GM06990 (cell line): ENCODE data around the gene LCORL.

Source experiments
- DNase-seq: peaks from one replicate; pipeline ENCODE4 v3.0.0-alpha.2; 2011; ENCODE audit not compliant: insufficient read length; ENCODE audit errors: extremely low read depth
- H3K27me3 ChIP-seq: replicated peaks from 2 replicates; pipeline ENCODE4 v1.6.0; 2011; ENCODE audit warnings: low read length; ENCODE audit not compliant: control insufficient read depth, insufficient read depth
- H3K36me3 ChIP-seq: 2 replicates; pipeline ENCODE4 v1.5.1; 2011; ENCODE audit warnings: low read length; ENCODE audit not compliant: control insufficient read depth, insufficient read depth
- H3K4me3 ChIP-seq: replicated peaks from 2 replicates; pipeline ENCODE4 v1.5.1; 2011; ENCODE audit warnings: low read depth, mild to moderate bottlenecking, control low read depth, low read length
- CTCF ChIP-seq: IDR thresholded peaks from 2 replicates; pipeline ENCODE4 v1.5.1; 2011; ENCODE audit warnings: low read length, control low read depth, mild to moderate bottlenecking, inconsistent platforms; ENCODE audit not compliant: insufficient read depth, poor library complexity, severe bottlenecking

The LCORL gene

GRCh38 chr4:17995165-17995564 is 26.4 kb downstream of the LCORL start:
- Histone ChIP-seq H3K27me3 (no peaks in the 10 kb centered on the region), H3K4me3 (no peak overlapping the region), H3K36me3 (no peaks in the 10 kb centered on the region)
- no peak for TF ChIP-seq CTCF
- no peak for DNase-seq

- H3K36me3 ChIP-seq: no peaks in the 10 kb centered on the region
- no peak overlapping the region for H3K4me3 ChIP-seq
- no peak for DNase-seq
- TF ChIP-seq CTCF: no peak
- H3K27me3 ChIP-seq: no peaks in the 10 kb centered on the region
Observed at GRCh38 chr4:17985832-17986231, 35.7 kb downstream of the LCORL start.

- no peak for DNase-seq
- Histone ChIP-seq H3K27me3 (no peaks in the 10 kb centered on the region), H3K4me3 (no peak overlapping the region), H3K36me3 (no peaks in the 10 kb centered on the region)
- TF ChIP-seq CTCF: no peak
Observed at GRCh38 chr4:17981063-17981462, 40.5 kb downstream of the LCORL start.

GRCh38 chr4:17968721-17969120 is 52.8 kb downstream of the LCORL start:
- no peak overlapping the region for H3K4me3 ChIP-seq
- H3K36me3 ChIP-seq: no peaks in the 10 kb centered on the region
- H3K27me3 ChIP-seq: no peaks in the 10 kb centered on the region
- no peak for TF ChIP-seq CTCF
- DNase-seq: no peak

- TF ChIP-seq CTCF: no peak
- H3K36me3 ChIP-seq: no peaks in the 10 kb centered on the region
- H3K27me3 ChIP-seq: no peaks in the 10 kb centered on the region
- no peak for DNase-seq
- no peak overlapping the region for H3K4me3 ChIP-seq
Observed at GRCh38 chr4:17967078-17967477, 54.5 kb downstream of the LCORL start.

GRCh38 chr4:17966312-17966711 is 55.2 kb downstream of the LCORL start:
- DNase-seq: no peak
- Histone ChIP-seq H3K4me3 (no peak overlapping the region), H3K36me3 (no peaks in the 10 kb centered on the region), H3K27me3 (no peaks in the 10 kb centered on the region)
- TF ChIP-seq CTCF: no peak
